Heart left ventricle (tissue), 16 donors: ENCODE data around the gene TBX4. TPM values are rescaled to one million over a fixed set of nuclear protein-coding genes. Genes with fewer than 3 reads are reported as not detected.

Source experiments
- ATAC-seq, 4 donors: fragments of 200-7000 bp; cut with Tn5 transposase; one replicate each; pipeline ENCODE4 v1.9.1; 2020 to 2022; ENCODE audit warnings: moderate library complexity in 4 of 4, mild to moderate bottlenecking in 3 of 4, moderate number of reproducible peaks in 1 of 4
- DNase-seq, 5 donors: peaks; one replicate each; pipeline ENCODE4 v3.0.0-alpha.2; 2020
- H3K27ac ChIP-seq, 12 donors: fragments of 200-600 bp; sonication (generic) in 4 of 12; one replicate each; pipeline versions ENCODE4 v1.5.0 to v1.8.0; 2016 to 2022; ENCODE audit warnings: mild to moderate bottlenecking in 2 of 12
- H3K27me3 ChIP-seq, 9 donors: fragments of 200-600 bp; sonication (generic) in 2 of 9; one replicate each; pipeline versions ENCODE4 v1.5.1 to v1.8.0; 2016 to 2022; ENCODE audit warnings: mild to moderate bottlenecking in 3 of 9
- H3K36me3 ChIP-seq, 9 donors: fragments of 200-600 bp; sonication (generic) in 2 of 9; one replicate each; pipeline versions ENCODE4 v1.5.0 to v1.8.0; 2018 to 2022; ENCODE audit warnings: mild to moderate bottlenecking in 2 of 9
- H3K4me1 ChIP-seq, 12 donors: fragments of 200-600 bp; sonication (generic) in 4 of 12; one replicate each; pipeline versions ENCODE4 v1.5.0 to v1.8.0; 2016 to 2022; ENCODE audit warnings: mild to moderate bottlenecking in 3 of 12
- H3K4me3 ChIP-seq, 12 donors: fragments of 200-600 bp; sonication (generic) in 4 of 12; one replicate each; pipeline versions ENCODE4 v1.5.0 to v1.8.0; 2017 to 2022; ENCODE audit warnings: mild to moderate bottlenecking in 9 of 12, moderate library complexity in 4 of 12
- H3K9me3 ChIP-seq, 12 donors: fragments of 200-600 bp; sonication (generic) in 4 of 12; one replicate each; pipeline versions ENCODE4 v1.5.0 to v1.8.0; 2016 to 2022; ENCODE audit warnings: mild to moderate bottlenecking in 1 of 12
- CTCF ChIP-seq, 12 donors: fragments of 200-600 bp; sonication (generic) in 4 of 12; IDR thresholded peaks; one replicate each; pipeline versions ENCODE4 v1.5.0 to v1.8.0; 2018 to 2022; ENCODE audit warnings: antibody characterized with exemption in 12 of 12, mild to moderate bottlenecking in 5 of 12
- POLR2A ChIP-seq, 2 donors: fragments of 450-650 bp; IDR thresholded peaks; one replicate each; pipeline ENCODE4 v1.6.1; 2017; ENCODE audit warnings: antibody characterized with exemption in 2 of 2, mild to moderate bottlenecking in 2 of 2, moderate library complexity in 2 of 2
- WGBS, 4 donors: extraction: QIAGEN DNeasy Blood & Tissue Kit in 2 of 4; methylation state at CpG; one replicate each; pipeline versions ENCODE4 v1.1.5 to v1.1.7; 2013 to 2018; 5-methylcytosine and 5-hydroxymethylcytosine counted together
- intact Hi-C, 10 donors: fragments of 100-400 bp; cut with DNase I; formaldehyde crosslinking; loops; one replicate each; pipeline versions ENCODE4 v1.11.1 to v1.14.2; 2022
- polyA plus RNA-seq, 2 donors: library from polyadenylated mRNA; stranded (reverse); fragments of 200-250 nt; gene quantifications; one replicate each; pipeline ENCODE4 v1.2.3, GENCODE V29; 2013
- total RNA-seq, 9 donors: library from RNA; depleted of rRNA in 2 of 9; stranded (reverse); fragments of >200 nt in 2 of 9; fragmentation: NEBNext Ultra II Directional in 3 of 9; extraction: Animal tissue kit (Norgen Biotek cat#: 25700) in 3 of 9; gene quantifications; one replicate each; pipeline versions ENCODE4 v1.1.0 to v1.2.4, GENCODE V29; 2016 to 2023
- donor health status: ischemic (EF 13 %, LVEDD 7.1; RV severe dilation, severe dysfunction).
- donor health status: healthy with polysubstance abuse.
- donor health status: DM: no; HTN: yes; CAD: no.
- donor health status: DM: no; HTN: no; CAD: no.
- donor health status: ischemic (EF 25% LVEDD 6.9; RV normal size, moderate dysfunction).
- donor health status: ischemic (EF 25% LVEDD 5.7; RV mildly dilated, moderate dysfunction).
- donor health status: healthy.
- donor health status: DM: yes; HTN: yes; CAD: no.
- donor health status: ischemic (EF 35%, LVEDD 5.7; RV mildly dilated, moderate dysfunction).
- donor health status: nonischemic (EF 11% LVEDD 7.7; RV severe dilation, severe dysfunction).
- donor health status: DM: yes; HTN: yes; CAD: no.
- donor health status: PGD.
- donor health status: ischemic (EF 29% LVEDD 5.4; RV normal size, mild dysfunction).
- donor health status: nonischemic (EF 23%, LVEDD 6.1; RV moderate dilation, normal function).

Gene TBX4
- total and polyA plus RNA-seq, 11 donors, result 0.07 to 0.29 (median 0.10) TPM; not detected in 7

DNA sequence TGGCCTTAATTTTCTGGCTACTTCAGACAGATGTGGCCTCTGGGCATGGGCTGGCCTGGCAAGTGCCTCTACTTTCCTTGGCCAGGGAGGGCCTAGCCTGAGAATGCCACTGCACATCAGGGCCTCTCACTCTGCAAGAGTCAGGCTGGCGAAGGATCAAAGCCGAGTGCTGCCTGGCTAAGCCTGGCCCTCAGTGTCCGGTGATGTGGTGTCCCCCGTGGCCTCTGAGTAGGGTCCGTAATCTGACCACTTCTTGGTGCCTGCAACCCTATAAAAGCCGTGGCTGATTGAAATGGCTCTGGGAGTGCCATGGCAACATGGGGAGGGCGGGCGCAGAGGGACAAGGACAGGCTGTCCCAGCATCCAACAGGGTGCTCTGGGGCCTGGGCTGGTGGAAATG, 30.2 kb downstream of the TBX4 start:
- peaks cover 0 to 22% (median 0%) of the 10 kb centered on the region in 9 donors for H3K27me3 ChIP-seq
- H3K27ac ChIP-seq, result no peak overlapping the region
- TF ChIP-seq CTCF (IDR thresholded peaks at IDR 0.05), result no peak
- no peak for TF ChIP-seq POLR2A (IDR thresholded peaks at IDR 0.05)
- DNase-seq, result peak in 1 of 5 donors; percentile 24
- no peak overlapping the region for H3K4me3 ChIP-seq
- no peaks in the 10 kb centered on the region for H3K4me1 ChIP-seq
- 77 to 90% (median 87%) methylated on average over 6 to 8 of the region's 8 CpGs for WGBS, 4 donors
- intact Hi-C loops, result no loop called here
- H3K9me3 ChIP-seq, result no peaks in the 10 kb centered on the region
- H3K36me3 ChIP-seq, result no peaks in the 10 kb centered on the region
- no peak for ATAC-seq

DNA sequence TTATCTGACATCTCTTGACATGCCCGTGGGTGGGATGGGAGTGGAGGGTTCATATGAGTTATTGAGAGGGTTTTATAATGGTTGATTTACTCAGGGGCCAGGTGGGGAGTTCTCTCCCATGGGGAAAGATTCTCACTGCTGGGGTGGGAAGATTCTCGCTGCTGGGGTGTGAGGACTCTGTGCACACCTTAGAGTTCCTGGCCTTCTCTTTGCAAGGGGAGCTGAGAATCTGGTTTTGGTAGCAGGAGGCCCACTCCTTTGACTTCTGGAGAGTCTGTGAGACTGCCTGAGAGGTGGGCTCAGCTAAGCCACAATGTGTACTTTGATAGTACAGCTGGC, 31.5 kb downstream of the TBX4 start:
- H3K4me3 ChIP-seq, result no peak overlapping the region
- no peaks in the 10 kb centered on the region for H3K4me1 ChIP-seq
- TF ChIP-seq CTCF (IDR thresholded peaks at IDR 0.05), result no peak
- no peak for TF ChIP-seq POLR2A (IDR thresholded peaks at IDR 0.05)
- no peak overlapping the region for H3K27ac ChIP-seq
- whole genome bisulfite sequencing, 4 donors, result 45 to 57% (median 53%) methylated on average over 2 of the region's 2 CpGs
- H3K36me3 ChIP-seq, result no peaks in the 10 kb centered on the region
- intact Hi-C loops, result no loop called here
- ATAC-seq, result no peak
- H3K9me3 ChIP-seq, result no peaks in the 10 kb centered on the region
- no peak for DNase-seq
- peaks cover 0 to 14% (median 0%) of the 10 kb centered on the region in 9 donors for H3K27me3 ChIP-seq

GRCh38 chr17:61484174-61484573, 32.0 kb downstream of the TBX4 start:
- Histone ChIP-seq H3K9me3 (no peaks in the 10 kb centered on the region), H3K27ac (no peak overlapping the region), H3K27me3 (peaks cover 0 to 14% (median 0%) of the 10 kb centered on the region in 9 donors), H3K4me1 (no peaks in the 10 kb centered on the region), H3K4me3 (no peak overlapping the region), H3K36me3 (no peaks in the 10 kb centered on the region)
- WGBS, 4 donors, result 92 to 97% (median 94%) methylated on average over 5 of the region's 5 CpGs
- DNase-seq, result no peak
- TF ChIP-seq CTCF (IDR thresholded peaks at IDR 0.05), result no peak
- TF ChIP-seq POLR2A (IDR thresholded peaks at IDR 0.05), result no peak
- intact Hi-C loops, result no loop called here
- ATAC-seq, result no peak

DNA sequence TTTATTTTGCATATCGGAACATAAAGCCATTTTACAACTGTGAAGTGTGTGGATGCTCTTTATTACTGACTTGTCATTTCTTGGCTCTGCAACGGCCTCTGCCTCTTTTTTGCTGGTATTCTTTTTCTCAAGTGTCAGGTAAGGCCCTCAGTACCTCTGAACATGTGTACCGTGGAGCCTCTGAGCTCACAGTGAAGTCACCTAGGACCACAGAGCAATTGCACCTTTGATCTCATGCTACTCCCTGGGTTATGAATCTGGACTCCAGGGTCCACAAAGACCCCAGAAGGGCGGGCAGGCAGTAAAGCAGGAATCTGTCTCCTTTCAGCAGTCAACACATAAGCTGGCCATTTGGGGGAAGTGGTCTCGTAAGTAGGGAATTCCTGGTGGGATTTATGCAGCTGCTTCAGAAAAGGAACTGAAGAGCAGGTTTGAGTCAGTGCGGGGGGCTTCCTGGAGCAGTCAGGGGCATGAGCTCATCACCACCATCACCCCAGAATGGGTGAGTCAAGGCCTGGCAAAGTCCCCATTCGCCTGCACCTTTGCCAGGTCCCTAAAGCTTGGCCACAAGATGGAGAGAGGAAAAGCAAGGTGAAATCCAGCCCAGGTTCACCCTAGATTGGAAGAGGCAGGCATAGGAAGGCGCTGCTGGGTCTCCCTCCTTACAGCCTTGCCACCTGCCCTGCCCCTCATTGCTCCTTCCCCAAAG, 33.0 kb downstream of the TBX4 start:
- DNase-seq (peak in 1 of 5 donors; percentile 2), ATAC-seq (no peak)
- H3K9me3 ChIP-seq, result no peaks in the 10 kb centered on the region
- no peaks in the 10 kb centered on the region for H3K4me1 ChIP-seq
- 93 to 94% (median 94%) methylated on average over 7 to 8 of the region's 8 CpGs for WGBS, 4 donors
- no peak overlapping the region for H3K4me3 ChIP-seq
- no peak overlapping the region for H3K27ac ChIP-seq
- H3K36me3 ChIP-seq, result no peaks in the 10 kb centered on the region
- intact Hi-C loops, result no loop called here
- no peak for TF ChIP-seq POLR2A (IDR thresholded peaks at IDR 0.05)
- no peak for TF ChIP-seq CTCF (IDR thresholded peaks at IDR 0.05)
- H3K27me3 ChIP-seq, result peaks cover 0 to 14% (median 0%) of the 10 kb centered on the region in 9 donors
